Muscle of leg (tissue), 11 donors: ENCODE measurements around the gene APBA1. TPM values are rescaled to one million over a fixed set of nuclear protein-coding genes. Genes with fewer than 3 reads are reported as not detected.

Source experiments
- DNase-seq: peaks from one replicate; pipeline ENCODE4 v3.0.0; 2013
- H3K27ac ChIP-seq: one replicate; pipeline ENCODE4 v1.5.1; 2013; ENCODE audit warnings: mild to moderate bottlenecking, low read length, control low read depth
- H3K27me3 ChIP-seq: one replicate; pipeline ENCODE4 v1.6.1; 2013; ENCODE audit warnings: low read length; ENCODE audit not compliant: control insufficient read depth, insufficient read depth
- H3K36me3 ChIP-seq: one replicate; pipeline ENCODE4 v1.6.1; 2013; ENCODE audit warnings: low read length; ENCODE audit not compliant: control insufficient read depth, insufficient read depth
- H3K4me1 ChIP-seq: one replicate; pipeline ENCODE4 v1.6.1; 2013; ENCODE audit warnings: low read length; ENCODE audit not compliant: control insufficient read depth, insufficient read depth
- H3K4me3 ChIP-seq: one replicate; pipeline ENCODE4 v1.5.1; 2013; ENCODE audit warnings: low read length, control low read depth
- H3K9me3 ChIP-seq: replicated peaks from 2 replicates; pipeline ENCODE4 v1.6.1; 2013; ENCODE audit warnings: low read depth, low read length; ENCODE audit not compliant: control insufficient read depth
- WGBS: methylation state at CpG from one replicate; pipeline ENCODE4 v1.1.5; 2013; ENCODE audit warnings: missing lambda C conversion rate; ENCODE audit not compliant: insufficient coverage; 5-methylcytosine and 5-hydroxymethylcytosine counted together
- polyA plus RNA-seq, 8 donors: library from polyadenylated mRNA; unstranded; fragments of 120-200 nt; gene quantifications; one replicate each; pipeline versions ENCODE4 v1.2.1 to v1.2.3, GENCODE V29; 2013; ENCODE audit warnings: inconsistent platforms in 1 of 8, low replicate concordance in 1 of 8; ENCODE audit not compliant: insufficient read length in 8 of 8, insufficient read depth in 1 of 8
- total RNA-seq: library from RNA; stranded (reverse); fragments of 120-200 nt; gene quantifications from one replicate; pipeline ENCODE4 v1.2.4, GENCODE V29; 2013

The APBA1 gene
- total and polyA plus RNA-seq, 9 donors: 5.3 to 13.3 (median 7.8) TPM

- no CpG with 5 or more reads among the region's 2 CpGs for WGBS
- no peak overlapping the region for H3K4me3 ChIP-seq
Observed at GRCh38 chr9:69637193-69637816, 34.9 kb downstream of the APBA1 start.

GRCh38 chr9:69633716-69634115, 38.5 kb downstream of the APBA1 start:
- WGBS: no CpG with 5 or more reads among the region's 1 CpG
- H3K36me3 ChIP-seq: no peaks in the 10 kb centered on the region
- H3K4me1 ChIP-seq: no peaks in the 10 kb centered on the region
- no peak overlapping the region for H3K27ac ChIP-seq
- no peaks in the 10 kb centered on the region for H3K9me3 ChIP-seq
- DNase-seq: no peak
- H3K27me3 ChIP-seq: no peaks in the 10 kb centered on the region
- no peak overlapping the region for H3K4me3 ChIP-seq

More at GRCh38 chr9:69637193-69637816, 34.9 kb downstream of the APBA1 start:
- H3K9me3 ChIP-seq: no peaks in the 10 kb centered on the region
- DNase-seq: no peak
- no peak overlapping the region for H3K27ac ChIP-seq
- no peaks in the 10 kb centered on the region for H3K4me1 ChIP-seq
- no peaks in the 10 kb centered on the region for H3K27me3 ChIP-seq
- H3K36me3 ChIP-seq: no peaks in the 10 kb centered on the region

GRCh38 chr9:69632768-69633167, 39.4 kb downstream of the APBA1 start:
- H3K27me3 ChIP-seq: no peaks in the 10 kb centered on the region
- H3K9me3 ChIP-seq: no peaks in the 10 kb centered on the region
- H3K4me3 ChIP-seq: no peak overlapping the region
- H3K4me1 ChIP-seq: no peaks in the 10 kb centered on the region
- no peak overlapping the region for H3K27ac ChIP-seq
- H3K36me3 ChIP-seq: no peaks in the 10 kb centered on the region
- WGBS: no CpG with 5 or more reads among the region's 3 CpGs
- no peak for DNase-seq

GRCh38 chr9:69627281-69627680, 44.9 kb downstream of the APBA1 start:
- WGBS: 60% methylated on average over 1 of the region's 3 CpGs
- Histone ChIP-seq H3K36me3 (no peaks in the 10 kb centered on the region), H3K9me3 (no peaks in the 10 kb centered on the region), H3K27me3 (no peaks in the 10 kb centered on the region), H3K4me3 (no peak overlapping the region), H3K27ac (no peak overlapping the region), H3K4me1 (peaks cover 4% of the 10 kb centered on the region)
- DNase-seq: no peak

- H3K27me3 ChIP-seq: no peaks in the 10 kb centered on the region
- no peak for DNase-seq
Observed at GRCh38 chr9:69623276-69623675, 48.9 kb downstream of the APBA1 start.

GRCh38 chr9:69622676-69623075, 49.5 kb downstream of the APBA1 start:
- H3K36me3 ChIP-seq: no peaks in the 10 kb centered on the region
- H3K4me1 ChIP-seq: peaks cover 8% of the 10 kb centered on the region
- DNase-seq: peak; percentile 45
- no peaks in the 10 kb centered on the region for H3K9me3 ChIP-seq
- no peak overlapping the region for H3K4me3 ChIP-seq
- H3K27me3 ChIP-seq: no peaks in the 10 kb centered on the region
- WGBS: no CpG with 5 or more reads among the region's 3 CpGs
- H3K27ac ChIP-seq: no peak overlapping the region

More at GRCh38 chr9:69623276-69623675, 48.9 kb downstream of the APBA1 start:
- no peaks in the 10 kb centered on the region for H3K36me3 ChIP-seq
- WGBS: no CpG with 5 or more reads among the region's 3 CpGs
- no peak overlapping the region for H3K4me3 ChIP-seq
- no peak overlapping the region for H3K27ac ChIP-seq
- no peaks in the 10 kb centered on the region for H3K9me3 ChIP-seq
- H3K4me1 ChIP-seq: peaks cover 8% of the 10 kb centered on the region

GRCh38 chr9:69621730-69622460, 50.3 kb downstream of the APBA1 start:
- Histone ChIP-seq H3K27me3 (no peaks in the 10 kb centered on the region), H3K27ac (no peak overlapping the region), H3K4me3 (no peak overlapping the region), H3K4me1 (peaks cover 8% of the 10 kb centered on the region), H3K36me3 (no peaks in the 10 kb centered on the region), H3K9me3 (no peaks in the 10 kb centered on the region)
- WGBS: 100% methylated on average over 1 of the region's 3 CpGs
- no peak for DNase-seq

- Histone ChIP-seq H3K9me3 (no peaks in the 10 kb centered on the region), H3K36me3 (no peaks in the 10 kb centered on the region), H3K27ac (no peak overlapping the region), H3K4me3 (no peak overlapping the region), H3K27me3 (no peaks in the 10 kb centered on the region), H3K4me1 (peaks cover 8% of the 10 kb centered on the region)
- DNase-seq: no peak
- 88% methylated on average over 7 of the region's 8 CpGs for WGBS
Observed at GRCh38 chr9:69620731-69621130, 51.4 kb downstream of the APBA1 start.

GRCh38 chr9:69619233-69619632, 52.9 kb downstream of the APBA1 start:
- no peak for DNase-seq
- H3K36me3 ChIP-seq: no peaks in the 10 kb centered on the region
- H3K27me3 ChIP-seq: no peaks in the 10 kb centered on the region
- peaks cover 8% of the 10 kb centered on the region for H3K4me1 ChIP-seq
- no peaks in the 10 kb centered on the region for H3K9me3 ChIP-seq
- H3K27ac ChIP-seq: no peak overlapping the region
- H3K4me3 ChIP-seq: no peak overlapping the region
- no CpG with 5 or more reads among the region's 1 CpG for WGBS

GRCh38 chr9:69617006-69617405, 55.2 kb downstream of the APBA1 start:
- Histone ChIP-seq H3K27ac (no peak overlapping the region), H3K9me3 (no peaks in the 10 kb centered on the region), H3K27me3 (no peaks in the 10 kb centered on the region), H3K36me3 (no peaks in the 10 kb centered on the region), H3K4me1 (peaks cover 3% of the 10 kb centered on the region), H3K4me3 (no peak overlapping the region)
- DNase-seq: no peak
